ENCODE data around the gene UNK. TPM values are rescaled to one million over a fixed set of nuclear protein-coding genes. Genes with fewer than 3 reads are reported as not detected.

Gene UNK
- total RNA-seq, 6 experiments from 2014 or later, result 5.8 to 29.2 (median 11.1) TPM

DNA sequence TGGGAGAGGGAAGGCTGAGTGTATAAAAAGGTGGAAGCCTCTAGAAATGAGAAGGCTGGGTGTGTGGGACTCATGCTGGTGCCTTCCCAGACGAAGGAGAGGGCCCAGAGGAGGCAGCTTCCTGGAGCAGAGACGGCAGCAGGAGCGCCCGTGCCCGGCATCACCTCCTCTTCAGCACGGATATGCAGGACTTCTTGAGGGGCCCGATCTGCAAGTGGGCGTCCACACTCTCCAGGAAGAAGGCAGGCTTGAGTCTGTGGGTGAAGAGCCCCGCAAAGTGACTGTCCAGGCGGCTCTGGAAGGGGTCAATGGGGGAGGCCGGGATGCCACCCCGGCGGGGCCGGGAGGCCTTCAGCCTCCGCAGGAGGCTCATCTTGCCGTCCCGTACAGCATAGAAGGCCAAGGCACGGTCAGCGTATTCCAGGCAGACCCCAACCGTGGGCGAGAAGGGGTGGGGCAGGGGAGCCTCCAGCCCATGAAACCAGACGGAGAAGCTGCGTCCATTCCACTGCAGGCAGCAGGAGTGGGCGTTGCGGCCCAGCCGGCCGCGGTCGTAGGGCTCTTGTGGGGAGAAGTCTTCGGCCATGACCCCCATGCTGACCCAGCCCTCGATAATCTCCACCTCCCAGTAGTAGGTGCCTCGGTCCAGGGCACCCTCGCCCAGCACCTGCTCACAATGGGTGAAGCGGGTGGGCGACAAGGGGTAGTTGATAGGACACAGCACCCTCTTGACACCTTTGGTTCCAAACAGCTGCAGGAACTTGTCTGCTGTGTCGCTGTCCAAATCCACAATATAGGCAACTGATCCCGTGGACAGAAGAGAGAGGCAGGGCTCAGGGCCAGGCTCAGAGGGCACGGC is 89.9 kb downstream of the UNK start:
- H3K36me3 ChIP-seq, result peaks cover 0 to 7% (median 0%) of the 10 kb centered on the region in 4 donors
- ATAC-seq (no peak), DNase-seq (no peak)
- no peak overlapping the region for H3K4me3 ChIP-seq
- H3K4me1 ChIP-seq, result peaks cover 0 to 38% (median 9%) of the 10 kb centered on the region in 4 donors
- no peak overlapping the region for H3K27ac ChIP-seq
- no peak for TF ChIP-seq POLR2A (IDR thresholded peaks at IDR 0.05)
- TF ChIP-seq, protein P1, sequence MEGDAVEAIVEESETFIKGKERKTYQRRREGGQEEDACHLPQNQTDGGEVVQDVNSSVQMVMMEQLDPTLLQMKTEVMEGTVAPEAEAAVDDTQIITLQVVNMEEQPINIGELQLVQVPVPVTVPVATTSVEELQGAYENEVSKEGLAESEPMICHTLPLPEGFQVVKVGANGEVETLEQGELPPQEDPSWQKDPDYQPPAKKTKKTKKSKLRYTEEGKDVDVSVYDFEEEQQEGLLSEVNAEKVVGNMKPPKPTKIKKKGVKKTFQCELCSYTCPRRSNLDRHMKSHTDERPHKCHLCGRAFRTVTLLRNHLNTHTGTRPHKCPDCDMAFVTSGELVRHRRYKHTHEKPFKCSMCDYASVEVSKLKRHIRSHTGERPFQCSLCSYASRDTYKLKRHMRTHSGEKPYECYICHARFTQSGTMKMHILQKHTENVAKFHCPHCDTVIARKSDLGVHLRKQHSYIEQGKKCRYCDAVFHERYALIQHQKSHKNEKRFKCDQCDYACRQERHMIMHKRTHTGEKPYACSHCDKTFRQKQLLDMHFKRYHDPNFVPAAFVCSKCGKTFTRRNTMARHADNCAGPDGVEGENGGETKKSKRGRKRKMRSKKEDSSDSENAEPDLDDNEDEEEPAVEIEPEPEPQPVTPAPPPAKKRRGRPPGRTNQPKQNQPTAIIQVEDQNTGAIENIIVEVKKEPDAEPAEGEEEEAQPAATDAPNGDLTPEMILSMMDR (IDR thresholded peaks at IDR 0.05), result no peak
- intact Hi-C loops (cut with DNase I), result no loop called here
- no peaks in the 10 kb centered on the region for H3K27me3 ChIP-seq
- WGBS (ENCODE audit: insufficient coverage, low coverage, low lambda C conversion rate, missing lambda C conversion rate), result 82% methylated on average over 6 of the region's 38 CpGs
- no peaks in the 10 kb centered on the region for H3K9me3 ChIP-seq

Small RNAs within 50 kb of the gene (microRNA-seq; reads per million reads assigned to microRNA genes)
- gene MIR4738, result 0.64 to 2.9 reads per million in 2 donors

Other genes starting within 250 kb of the UNK start
- 100 to 1,000 TPM in 1 of 6 experiments, 10 to 100 TPM in 5; 26.4 to 104 (median 52.9) TPM for gene MYO15B, start 197.0 kb upstream of the UNK start, total RNA-seq
- gene SMIM5, start 151.4 kb upstream of the UNK start, total RNA-seq, result under 1 TPM in 5 of 6 experiments, not detected in 1; 0.06 to 0.78 (median 0.29) TPM
- 10 to 100 TPM; 13.5 to 24.8 (median 18.4) TPM for gene RECQL5, start 117.7 kb upstream of the UNK start, total RNA-seq
- 10 to 100 TPM; 24.0 to 36.0 (median 27.0) TPM for gene SAP30BP, start 117.5 kb upstream of the UNK start, total RNA-seq
- 1 to 10 TPM in 5 of 6 experiments, under 1 TPM in 1; 0.92 to 4.1 (median 2.0) TPM for gene ITGB4, start 63.3 kb upstream of the UNK start, total RNA-seq
- gene GALK1, start 19.6 kb upstream of the UNK start, total RNA-seq, result 10 to 100 TPM; 38.6 to 87.4 (median 76.9) TPM
- 10 to 100 TPM in 3 of 6 experiments, 1 to 10 TPM in 3; 3.4 to 12.5 (median 10.7) TPM for gene UNC13D, start 59.6 kb downstream of the UNK start, total RNA-seq
- gene WBP2, start 70.5 kb downstream of the UNK start, total RNA-seq, result 10 to 100 TPM; 57.5 to 99.2 (median 68.7) TPM
- 10 to 100 TPM in 5 of 6 experiments, 1 to 10 TPM in 1; 9.1 to 27.0 (median 21.5) TPM for gene TRIM47, start 93.8 kb downstream of the UNK start, total RNA-seq
- 1 to 10 TPM; 5.9 to 8.1 (median 7.6) TPM for gene TRIM65, start 112.1 kb downstream of the UNK start, total RNA-seq
- 10 to 100 TPM; 46.1 to 79.8 (median 57.3) TPM for gene MRPL38, start 120.1 kb downstream of the UNK start, total RNA-seq
- gene FBF1, start 156.2 kb downstream of the UNK start, total RNA-seq, result 1 to 10 TPM in 5 of 6 experiments, under 1 TPM in 1; 0.86 to 3.1 (median 2.7) TPM
- 100 to 1,000 TPM; 112 to 202 (median 190) TPM for gene ACOX1, start 194.4 kb downstream of the UNK start, total RNA-seq
- gene TEN1, start 194.4 kb downstream of the UNK start, total RNA-seq, result 10 to 100 TPM in 5 of 6 experiments, 1 to 10 TPM in 1; 6.9 to 25.2 (median 14.1) TPM
- gene CDK3, start 216.0 kb downstream of the UNK start, total RNA-seq, result 10 to 100 TPM in 1 of 6 experiments, 1 to 10 TPM in 5; 2.2 to 11.0 (median 3.1) TPM
- under 1 TPM in 1 of 6 experiments, not detected in 5; 0.62 TPM for gene EVPL, start 242.5 kb downstream of the UNK start, total RNA-seq

Data from right lobe of liver (tissue), 6 donors.